Activated effector memory CD4-positive, alpha-beta T cell treated with Interleukin-2 at 50 U/mL for 16 hours (primary cell): ENCODE data around the gene CLEC6A.
"Not testable (repeated sequence)": the region's sequence is repeated elsewhere in the genome, so short reads cannot be mapped to it uniquely, and the experiment has no call there.

Source experiments
- DNase-seq: peaks from one replicate; pipeline ENCODE4 v3.0.0-alpha.2; 2020

CLEC6A gene

DNA sequence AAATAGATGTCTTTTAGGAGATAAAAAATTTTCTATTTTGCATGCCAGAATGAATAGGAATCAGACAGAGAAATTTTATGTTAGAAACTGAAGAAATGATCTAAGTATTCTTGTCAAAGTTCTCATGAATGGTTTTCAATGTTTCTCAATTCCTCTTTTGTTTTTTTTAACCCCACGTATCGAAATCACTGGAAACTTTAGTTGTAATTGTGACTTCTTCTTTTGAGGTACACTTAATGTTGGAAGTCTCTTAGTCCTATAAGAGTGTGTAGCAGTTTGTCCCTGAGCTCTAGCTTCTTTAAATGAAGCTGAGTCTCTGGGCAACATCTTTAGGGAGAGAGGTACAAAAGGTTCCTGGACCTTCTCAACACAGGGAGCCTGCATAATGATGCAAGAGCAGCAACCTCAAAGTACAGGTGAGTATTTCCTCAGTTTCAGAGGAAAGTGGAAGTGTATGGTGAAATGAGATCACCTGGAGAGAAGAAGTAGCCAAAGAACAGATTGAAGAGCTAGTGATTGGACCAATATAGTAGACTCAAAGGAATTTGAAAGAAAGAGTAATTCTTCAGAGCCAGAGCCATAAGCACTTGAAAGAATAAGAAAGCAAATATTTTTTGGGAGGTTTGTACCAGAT, at the start of gene CLEC6A:
Gene CLEC6A, plus strand, starts transcription at position 236 of the 634 bp plus-strand sequence. Its CDS starts 150 bp downstream, at position 386.
- no peak for DNase-seq

DNA sequence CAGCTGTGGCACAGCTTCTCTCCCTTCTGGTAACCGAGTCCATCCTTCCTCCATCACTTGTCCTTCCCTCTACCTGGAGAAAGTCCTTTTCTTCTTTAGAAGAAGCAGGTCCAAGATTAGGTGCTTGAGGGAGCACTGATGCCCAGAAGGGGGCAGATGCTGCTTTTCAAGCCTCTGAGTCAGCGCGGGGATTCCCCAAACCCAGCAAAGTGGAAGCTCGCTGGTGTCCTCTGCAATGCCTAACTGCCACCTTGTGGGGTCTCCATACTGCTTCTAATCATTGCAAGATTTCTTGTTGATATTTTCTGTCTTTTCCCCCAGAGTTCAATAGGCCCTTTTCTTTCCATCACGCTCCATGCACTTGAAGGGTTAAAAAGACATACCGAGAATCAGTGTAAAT, 36.2 kb upstream of the CLEC6A start:
- DNase-seq = not testable (repeated sequence)

DNA sequence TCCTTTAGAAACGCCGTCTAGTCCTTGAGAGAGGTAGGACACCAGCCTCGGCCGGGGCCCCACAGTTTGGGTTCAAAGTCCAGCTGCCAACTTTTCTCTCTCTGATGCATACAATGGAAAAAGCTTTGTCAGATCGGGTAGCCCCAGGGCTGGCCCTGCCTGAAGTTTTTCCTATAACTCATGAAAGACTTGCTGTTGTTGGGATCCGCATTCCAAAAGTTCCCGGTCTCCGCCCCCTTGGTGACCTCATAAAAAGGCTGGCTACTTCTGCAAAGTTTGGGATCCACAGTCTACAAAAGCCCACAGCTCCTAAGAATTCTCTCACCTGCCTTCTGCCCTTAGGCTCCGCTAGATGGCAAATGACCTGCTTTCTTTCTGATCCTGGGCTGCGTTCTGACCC, 35.3 kb upstream of the CLEC6A start:
- DNase-seq = no peak

DNA sequence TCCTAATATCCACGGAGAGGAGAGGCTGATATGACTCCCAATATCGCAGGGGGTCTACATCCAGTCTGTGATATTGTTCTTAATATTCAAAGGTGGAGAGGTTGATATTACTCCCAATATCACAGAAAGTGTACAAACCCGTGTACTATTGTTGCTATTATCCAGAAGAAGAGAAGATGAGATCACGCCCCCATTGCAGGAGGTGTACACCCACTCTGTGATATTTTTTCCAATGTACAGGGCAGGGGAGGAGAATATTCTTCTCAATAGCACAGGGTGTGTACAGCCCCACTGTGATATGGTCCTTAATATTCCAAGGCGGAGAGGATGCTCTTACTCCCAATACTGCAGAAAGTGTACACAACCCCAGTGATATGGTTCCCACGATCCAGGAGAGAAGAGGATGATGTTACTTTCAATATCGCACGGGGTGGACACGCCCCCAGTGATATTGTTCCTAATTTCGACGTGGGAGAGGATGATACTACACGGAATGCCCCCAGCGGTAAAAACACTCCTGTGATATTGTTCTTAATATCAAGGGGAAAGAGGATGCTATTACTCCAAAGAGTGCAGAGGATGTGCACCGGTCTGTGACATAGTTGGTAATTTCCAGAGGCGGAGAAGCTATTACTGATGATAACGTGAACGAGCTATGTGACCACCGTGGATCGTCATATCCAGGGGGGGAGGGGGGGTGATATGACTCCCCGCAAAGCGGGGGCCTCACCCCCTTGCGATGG, 11.1 kb upstream of the CLEC6A start:
- DNase-seq = not testable (repeated sequence)

DNA sequence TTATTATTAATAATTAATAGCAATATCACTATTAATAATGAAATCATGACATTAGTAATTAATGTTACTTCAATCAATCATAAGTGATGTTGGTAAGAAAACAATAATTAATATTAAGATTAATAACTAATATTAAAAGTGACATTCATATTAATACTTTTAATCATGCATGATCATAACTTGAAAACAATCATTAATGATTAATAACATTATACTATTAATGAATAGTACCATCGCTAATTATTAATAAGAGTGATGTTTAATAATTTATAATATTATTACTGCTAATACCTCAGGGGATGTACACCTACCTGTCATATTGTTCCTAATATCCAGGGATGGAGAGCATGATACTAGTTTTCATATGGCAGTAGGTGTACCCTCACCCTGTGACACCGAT, 10.0 kb upstream of the CLEC6A start:
- no peak for DNase-seq

DNA sequence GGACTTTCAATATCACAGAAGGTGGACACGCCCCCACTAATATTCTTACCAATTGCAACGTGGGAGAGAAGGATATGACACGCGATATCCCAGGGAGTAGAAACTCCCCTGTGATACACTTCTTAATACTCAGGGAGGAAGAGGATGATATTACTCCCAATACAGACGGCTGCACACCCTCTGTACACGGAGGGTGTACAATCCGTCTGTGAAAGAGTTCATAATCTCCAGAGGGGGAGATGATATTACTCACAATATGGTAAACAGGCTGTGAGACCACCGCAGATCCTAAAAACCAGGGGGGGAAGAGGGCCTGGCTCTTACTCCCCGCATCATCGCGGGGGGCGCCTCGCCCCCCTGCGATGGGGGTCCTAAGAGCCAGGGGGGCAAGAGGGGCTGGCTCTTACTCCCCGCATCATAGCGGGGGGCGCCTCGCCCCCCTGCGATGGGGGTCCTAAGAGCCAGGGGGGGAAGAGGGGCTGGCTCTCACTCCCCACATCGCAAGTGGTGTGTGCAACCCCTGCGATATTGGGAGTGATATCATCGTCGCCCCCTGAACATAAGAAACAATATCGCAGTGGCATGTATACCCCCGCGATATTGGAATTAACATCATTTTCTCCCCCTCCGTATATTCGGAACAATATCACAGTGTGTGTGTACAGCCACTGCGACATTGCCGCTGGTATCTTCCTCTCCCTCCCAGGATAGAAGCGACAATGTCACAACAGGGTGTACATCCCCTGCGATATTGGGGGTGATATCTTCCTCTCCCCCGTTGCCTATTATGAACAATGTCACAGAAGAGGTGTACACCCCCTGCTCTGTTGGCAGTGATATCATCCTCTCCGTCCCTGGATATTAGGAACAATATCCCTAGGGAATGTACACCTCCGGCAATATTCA, 8.9 kb upstream of the CLEC6A start:
- DNase-seq = no peak

DNA sequence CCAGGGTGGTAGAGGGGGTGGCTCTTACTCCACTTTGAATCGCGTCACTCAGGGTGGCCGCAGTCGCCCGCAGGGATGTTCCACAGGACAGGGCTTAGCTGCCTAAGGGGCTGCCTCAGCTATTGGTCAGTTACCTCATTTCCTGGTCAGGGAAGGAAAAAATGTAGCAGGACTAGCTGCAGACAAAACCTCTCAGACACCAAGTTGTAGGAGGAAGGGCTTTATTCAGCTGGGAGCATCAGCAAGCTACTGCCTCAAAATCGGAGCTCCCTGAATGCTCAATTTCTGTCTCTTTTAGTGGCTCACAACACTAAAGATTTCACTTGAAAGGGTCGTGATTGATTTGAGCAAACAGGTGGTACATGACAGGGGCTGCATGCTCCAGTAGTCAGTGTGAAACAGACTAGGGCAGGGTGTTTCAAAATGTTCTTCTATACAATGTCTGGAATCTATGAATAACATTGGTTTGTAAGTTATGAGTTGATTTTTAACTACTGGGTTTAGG, 6.4 kb upstream of the CLEC6A start:
- DNase-seq = no peak

DNA sequence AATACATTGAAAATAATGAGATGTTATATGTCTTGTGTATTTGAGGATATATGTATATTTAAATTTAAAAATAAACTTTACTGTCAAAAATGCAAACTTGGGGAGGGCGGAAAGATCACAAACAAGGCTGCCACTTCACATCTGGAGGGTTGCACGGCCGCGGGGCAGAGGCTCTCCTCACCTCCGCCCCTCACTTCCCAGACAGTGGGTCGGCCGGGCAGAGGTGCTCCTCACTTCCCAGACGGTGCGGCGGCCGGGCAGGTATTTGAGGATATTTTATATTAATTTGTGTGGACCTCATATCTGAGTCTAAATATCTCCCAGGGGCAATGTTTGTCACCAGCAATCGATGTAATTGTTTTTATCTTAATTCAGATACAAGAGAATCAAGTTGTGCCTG, 3.7 kb upstream of the CLEC6A start:
- DNase-seq = no peak

DNA sequence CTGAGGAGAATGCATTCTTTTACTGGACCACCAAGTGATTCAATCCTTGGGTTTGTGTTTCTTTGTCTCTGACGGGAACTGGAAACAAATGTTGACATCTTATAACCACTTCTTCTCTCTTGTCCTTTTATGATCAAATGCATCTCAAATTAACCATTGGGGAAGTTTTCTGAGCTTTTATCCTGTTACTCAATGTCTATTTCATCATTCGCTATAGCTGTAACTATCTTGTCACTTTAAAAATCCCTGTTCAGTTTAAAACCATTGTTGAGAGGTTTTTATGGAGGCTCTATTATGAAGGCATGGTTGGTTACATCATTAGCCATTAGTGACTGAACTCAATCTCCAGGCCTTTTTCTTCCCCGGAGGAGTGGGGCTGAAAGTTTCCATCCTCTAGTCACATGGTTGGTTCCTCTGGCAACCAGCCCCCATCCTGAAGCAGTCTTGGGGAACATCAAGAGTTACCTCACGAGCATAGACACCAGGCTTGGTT, 2.7 kb upstream of the CLEC6A start:
- DNase-seq = no peak

DNA sequence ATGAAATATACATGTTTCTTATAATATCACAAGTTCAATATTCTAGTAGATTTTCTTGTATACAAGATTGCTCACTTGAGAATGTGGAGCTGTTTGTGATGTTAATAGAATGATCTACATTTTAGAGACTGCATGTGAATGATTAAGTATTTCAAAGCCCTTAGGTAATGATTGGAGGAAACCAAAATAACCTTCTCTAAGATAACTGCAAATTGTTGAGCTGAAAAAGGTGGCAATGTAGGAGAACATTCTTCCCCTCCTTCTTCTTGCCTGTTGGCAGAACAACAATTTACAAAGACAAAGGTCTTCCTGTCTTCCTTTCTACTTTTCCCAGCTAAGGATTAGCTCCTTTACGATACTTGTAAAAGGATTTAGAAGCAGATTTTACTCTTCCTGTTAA, 2.0 kb upstream of the CLEC6A start:
- no peak for DNase-seq

DNA sequence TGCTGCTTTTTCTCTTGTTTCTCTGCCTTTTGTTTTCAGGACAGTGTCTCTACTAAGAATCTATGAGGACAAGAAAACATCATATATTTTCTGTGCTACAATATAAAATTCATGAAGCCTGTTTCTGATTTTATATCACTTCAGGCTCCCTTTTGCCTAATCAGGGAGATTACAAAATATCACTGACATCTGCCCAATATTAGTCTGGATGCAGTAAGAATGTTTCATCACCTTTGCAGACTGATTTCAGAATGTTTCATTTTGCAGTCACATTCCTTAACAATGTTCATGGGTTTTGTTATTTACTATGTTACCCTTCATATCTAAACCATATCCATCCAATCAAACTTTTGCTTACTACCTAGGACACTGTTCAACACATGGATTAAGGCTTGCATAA, 491 bp upstream of the CLEC6A start:
- DNase-seq = no peak

DNA sequence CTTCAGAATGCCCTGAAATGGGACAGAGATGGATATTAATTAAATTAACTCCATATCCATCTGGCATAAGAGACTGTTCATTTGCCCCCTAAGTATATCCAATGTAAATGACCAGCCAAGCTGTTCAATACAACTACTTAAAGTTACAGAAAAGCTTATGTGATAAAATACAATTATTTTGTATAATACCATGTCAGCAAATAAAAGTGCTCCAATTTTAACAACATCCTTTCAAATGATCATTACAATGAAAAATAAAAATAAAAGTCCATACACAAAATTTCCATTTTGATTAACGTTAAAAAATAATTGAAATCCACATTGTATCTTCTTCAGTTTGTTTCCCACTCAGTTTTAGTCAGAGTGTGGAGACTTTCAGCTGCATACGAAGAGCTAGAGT, 5.7 kb downstream of the CLEC6A start:
- DNase-seq = no peak

DNA sequence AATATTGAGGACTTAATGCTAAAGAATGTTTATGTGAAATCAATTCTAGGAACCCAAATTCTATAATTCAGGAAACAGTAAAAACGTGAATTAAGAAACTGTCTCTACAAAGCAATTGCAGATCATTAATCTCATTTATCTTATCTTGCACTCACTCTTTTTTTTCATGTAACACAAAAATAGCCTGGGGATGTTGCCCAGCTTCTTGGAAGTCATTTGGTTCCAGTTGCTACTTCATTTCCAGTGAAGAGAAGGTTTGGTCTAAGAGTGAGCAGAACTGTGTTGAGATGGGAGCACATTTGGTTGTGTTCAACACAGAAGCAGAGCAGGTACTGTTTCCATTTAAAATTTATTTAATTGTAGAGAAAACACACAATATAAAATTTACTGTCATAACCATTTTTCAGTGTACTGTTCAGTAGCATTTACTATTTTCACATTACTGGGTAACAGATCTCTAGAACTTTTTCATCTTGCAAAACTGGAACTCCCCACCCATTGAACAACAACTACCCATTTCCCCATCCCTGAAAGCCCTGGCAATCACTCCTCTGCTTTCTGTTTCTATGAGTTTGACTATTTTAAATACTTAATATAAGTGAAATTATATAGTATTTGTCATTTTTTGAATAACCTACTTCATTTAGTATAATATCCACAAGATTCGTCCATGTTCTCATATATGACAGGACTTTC, 9.7 kb downstream of the CLEC6A start:
- DNase-seq = no peak

DNA sequence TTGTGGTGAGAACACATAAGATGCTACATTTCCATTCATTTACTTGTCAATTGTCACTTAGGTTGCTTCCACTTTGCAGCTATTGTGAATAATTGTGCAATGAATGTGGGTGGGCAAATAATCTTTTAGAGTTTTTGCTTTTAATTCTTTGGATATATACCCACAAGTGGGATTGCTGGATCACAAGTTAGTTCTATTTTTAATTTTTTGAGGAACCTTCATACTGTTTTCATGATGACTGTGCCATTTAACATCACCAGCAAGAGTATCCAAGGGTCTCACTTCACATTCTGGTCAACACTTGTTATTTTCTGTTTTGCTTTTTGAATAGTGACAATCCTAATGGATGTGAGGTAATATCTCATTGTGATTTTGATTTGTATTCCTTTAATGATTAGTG, 10.5 kb downstream of the CLEC6A start:
- DNase-seq = no peak

DNA sequence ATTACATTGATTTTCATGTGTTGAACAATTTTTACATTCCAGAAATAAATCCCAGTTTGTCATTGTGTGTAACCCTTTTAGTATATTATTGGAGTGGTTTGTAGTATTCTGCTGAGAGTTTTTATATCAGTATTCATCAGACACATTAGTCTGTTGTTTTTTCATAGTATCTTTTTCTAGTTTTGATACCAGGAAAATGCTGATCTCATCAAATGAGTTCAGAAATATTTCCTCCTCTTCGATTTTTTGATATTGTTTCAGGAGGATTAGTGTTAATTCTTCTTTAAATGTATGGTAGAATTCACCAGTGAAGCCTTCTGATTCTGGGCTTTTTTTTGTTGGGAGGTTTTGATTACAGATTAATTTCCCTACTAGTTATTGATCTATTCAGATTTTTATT, 15.3 kb downstream of the CLEC6A start:
- DNase-seq = no peak

DNA sequence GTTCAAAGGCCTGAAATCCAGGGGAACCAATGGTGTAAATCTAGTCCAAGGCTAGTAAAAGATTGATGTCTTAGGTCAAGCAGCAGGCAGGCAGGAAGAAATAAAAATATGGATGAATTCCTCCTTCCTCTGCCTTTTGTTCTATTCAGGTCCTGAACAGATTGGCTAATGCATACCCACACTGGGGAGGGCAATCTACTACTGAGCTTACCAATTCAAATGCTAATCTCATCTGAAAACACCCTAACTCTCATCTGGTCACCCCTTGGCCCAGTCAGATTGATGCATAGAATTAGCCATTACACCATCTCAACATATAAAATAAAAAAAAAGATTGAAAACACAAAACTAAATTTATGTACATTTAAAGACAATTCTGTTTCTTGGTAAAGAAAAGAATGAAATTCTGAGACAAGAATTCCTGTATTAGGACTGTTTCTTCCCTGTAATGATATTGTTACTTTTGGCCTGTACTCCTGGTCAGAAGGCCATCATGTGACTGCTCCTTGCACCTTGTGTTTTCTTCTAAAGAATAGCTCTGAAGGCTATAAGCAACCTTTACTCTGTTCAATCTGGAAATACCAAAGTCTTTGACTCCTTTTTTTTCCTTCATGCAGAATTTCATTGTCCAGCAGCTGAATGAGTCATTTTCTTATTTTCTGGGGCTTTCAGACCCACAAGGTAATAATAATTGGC, 19.9 kb downstream of the CLEC6A start:
- DNase-seq = no peak

DNA sequence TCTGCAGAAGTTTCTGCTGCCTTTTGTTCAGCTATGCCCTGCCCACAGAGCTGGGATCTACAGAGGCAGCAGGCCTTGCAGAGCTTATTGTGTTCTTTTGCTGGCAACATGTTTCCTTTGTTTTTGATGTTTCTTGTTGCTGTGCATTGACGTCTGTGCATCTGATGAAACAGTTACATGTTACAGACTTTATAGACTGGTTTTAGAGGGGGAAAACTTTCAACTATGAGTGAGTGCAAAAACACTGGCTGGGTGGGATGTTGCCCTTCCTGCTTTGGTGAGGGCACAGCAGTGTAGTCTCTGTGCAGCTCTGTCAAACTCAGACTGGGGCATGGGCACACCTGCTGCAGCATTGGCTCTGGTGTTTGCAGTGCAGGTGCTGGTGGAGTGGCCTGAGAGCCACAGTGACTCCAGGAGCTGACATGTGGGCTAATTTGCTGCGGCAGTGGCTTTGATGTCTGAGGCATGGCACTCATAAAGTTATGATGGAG, 26.9 kb downstream of the CLEC6A start:
- DNase-seq = no peak

DNA sequence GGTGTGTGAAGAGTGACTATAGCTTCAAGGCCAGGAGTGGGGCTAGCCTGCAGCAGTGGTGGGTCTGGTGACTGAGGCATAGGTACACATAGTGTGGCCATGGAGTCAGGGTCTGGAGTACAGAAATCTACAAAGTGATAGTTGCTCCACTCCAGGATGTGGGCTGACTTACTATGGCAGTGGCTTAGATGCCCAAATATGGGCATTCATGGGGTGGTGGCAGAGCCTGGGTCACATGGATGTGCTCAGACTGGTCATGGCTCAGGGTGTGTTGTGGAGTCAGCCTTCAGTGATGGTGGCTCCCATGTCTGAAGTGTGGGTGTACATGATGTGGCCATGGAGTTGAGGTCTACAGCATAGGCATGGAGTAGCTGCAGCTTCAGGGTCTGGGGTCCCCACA, 27.3 kb downstream of the CLEC6A start:
- no peak for DNase-seq

DNA sequence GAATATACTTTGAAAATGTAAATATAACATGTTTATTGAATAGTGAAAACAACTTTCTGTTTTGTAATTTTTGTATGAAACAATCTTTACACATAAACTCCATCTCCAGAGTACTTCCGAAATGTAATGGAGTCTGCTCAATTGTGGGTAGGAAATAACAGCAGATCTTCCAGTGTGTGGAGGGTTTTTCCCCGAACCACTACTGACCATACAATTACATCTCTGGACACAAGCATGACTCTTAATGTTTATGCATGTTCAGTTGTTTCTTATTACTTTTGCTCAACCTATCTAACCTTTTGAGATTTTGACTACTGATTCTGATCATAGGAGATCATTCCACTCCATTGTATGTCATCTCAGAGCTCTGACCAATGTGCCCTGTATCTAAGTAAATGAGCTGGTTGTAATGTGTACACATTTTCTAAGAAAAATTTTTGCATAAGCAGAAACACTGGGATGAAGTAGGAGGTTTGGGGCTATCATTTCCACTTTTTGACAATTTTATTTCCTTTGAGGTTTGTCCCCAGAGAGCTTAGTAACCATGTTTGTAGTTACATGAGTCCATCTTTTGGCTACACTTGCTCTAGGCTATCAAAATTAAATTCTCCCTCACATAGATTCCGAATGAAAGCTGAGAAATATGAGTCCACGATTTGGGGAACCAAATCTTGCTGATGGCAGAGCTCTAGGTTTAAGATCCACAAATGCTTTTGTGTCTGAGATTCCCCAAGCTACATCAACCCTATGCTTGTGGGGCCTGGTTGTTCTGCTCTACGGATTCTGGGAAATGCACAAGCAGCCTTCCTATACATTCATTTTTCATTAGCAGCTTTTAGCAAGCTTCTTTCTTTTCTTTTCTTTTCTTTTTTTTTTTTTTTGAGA, 36.1 kb downstream of the CLEC6A start:
- DNase-seq = no peak

DNA sequence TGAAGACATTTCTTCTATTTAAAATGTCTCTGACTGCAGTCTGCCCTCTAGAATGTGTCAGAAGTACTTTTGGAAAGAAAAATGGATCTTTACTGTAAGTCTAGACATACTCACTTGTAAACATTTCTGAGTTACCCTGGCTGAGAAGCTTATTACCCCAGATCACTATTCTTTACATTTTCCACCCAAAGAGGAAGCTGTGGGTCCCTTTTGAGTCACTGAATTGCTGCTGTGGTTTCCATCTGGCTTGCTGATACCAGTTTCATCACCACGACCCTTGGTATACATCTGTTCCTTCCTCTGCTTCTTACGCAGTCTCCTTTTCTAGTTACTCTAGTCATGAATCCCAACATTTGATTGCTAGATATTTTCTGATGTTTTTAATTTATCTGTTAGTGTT, 37.3 kb downstream of the CLEC6A start:
- DNase-seq = no peak

DNA sequence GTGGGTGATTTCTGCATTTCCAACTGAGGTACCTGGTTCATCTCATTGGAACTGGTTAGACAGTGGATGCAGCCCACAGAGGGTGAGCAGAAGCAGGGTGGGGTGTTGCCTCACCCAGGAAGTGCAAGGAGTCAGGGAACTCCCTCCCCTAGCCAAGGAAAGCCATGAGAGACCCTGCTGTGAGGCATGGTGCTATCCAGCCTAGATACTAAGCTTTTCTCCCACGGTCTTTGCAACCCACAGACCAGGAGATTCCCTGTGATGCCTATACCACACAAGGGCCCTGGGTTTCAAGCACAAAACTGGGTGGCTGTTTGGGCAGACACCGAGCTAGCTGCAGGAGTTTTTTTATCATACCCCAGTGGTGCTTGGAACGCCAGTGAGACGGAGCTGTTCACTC, 39.9 kb downstream of the CLEC6A start:
- not testable (repeated sequence) for DNase-seq
